ENCODE measurements around the gene GCK. TPM values are rescaled to one million over a fixed set of nuclear protein-coding genes. Genes with fewer than 3 reads are reported as not detected.

Gene GCK
- total RNA-seq, 1 experiment from 2014 or later = not detected

DNA sequence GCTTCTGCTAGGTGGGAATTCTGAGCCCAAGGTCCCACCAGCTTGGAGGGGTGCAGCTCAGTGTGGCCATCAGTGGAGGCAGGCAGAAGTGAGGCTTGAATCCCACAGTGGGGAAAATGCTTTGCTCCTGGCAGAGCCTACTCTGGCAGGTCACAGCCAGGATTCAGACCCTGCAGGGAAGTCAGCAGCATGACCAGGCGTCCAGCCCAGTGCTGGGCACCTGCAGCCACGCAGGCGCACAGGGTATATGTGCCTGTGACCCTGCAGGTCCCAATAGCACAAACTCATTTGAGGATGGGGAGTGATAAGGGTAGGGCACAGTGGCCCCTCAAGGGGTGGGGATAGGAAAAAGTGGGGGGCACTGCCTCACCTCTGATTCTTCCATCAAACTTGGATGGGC is 93.5 kb downstream of the GCK start:
- peaks cover 33% of the 10 kb centered on the region for H3K4me1 ChIP-seq
- no peaks in the 10 kb centered on the region for H3K36me3 ChIP-seq
- DNase-seq = no peak
- H3K27me3 ChIP-seq = no peaks in the 10 kb centered on the region
- no peaks in the 10 kb centered on the region for H3K9me3 ChIP-seq (replicated peaks)
- no peak overlapping the region for H3K27ac ChIP-seq
- no peak overlapping the region for H3K4me3 ChIP-seq

DNA sequence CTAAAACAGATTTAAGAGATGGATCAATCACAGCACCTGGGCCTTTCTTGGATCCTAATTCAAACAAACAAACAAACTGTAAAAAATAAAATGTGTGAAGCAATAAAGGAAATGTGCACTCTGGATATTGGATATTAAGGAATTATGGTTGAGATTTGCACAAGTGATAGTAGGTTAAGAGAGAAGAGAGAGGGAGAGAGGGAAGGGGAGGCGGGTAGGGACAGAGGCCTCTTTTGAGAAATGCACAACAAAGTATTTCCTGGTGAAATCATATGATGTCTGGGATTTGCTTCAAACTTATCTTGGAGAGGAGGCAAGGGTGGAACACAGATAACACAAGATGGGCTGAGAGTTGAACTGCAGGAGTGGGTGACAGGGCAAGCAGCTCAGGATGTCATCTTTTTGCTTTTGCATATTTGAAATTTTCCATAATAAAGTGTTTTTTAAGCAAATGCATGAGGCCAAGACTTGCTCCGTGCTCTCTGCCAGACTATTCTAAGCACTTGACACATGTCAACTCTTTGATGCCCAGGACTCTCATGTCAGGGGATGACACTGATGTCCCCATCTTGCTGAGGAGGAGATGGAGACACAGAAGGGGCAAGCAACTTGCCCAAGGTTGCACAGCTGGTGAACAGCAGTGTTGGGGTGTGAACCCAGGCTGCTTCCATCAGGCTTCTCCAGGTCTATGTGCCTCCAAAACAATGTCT is 94.2 kb downstream of the GCK start:
- Histone ChIP-seq H3K4me1 (peaks cover 28% of the 10 kb centered on the region), H3K9me3 (replicated peaks) (no peaks in the 10 kb centered on the region), H3K36me3 (no peaks in the 10 kb centered on the region), H3K4me3 (no peak overlapping the region), H3K27me3 (no peaks in the 10 kb centered on the region), H3K27ac (no peak overlapping the region)
- no peak for DNase-seq

DNA sequence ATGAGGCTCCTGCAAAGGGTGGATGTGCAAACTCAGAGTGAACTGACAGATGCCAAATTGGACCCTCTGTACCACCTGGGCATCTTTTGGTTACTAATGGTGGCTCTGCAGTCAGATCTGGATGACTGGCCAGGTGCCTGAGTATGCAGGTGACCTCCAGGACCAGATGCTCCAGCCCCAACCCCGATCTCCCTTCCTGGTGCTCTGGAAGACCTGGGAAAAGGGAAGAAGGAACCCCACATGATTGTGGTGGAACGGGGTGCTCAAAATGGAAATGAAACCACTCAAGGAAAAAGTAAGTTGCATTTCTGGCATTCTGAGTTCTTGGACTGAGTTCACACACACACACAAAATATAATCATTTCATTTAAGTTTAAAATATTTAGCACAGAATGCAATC is 94.9 kb downstream of the GCK start:
- Histone ChIP-seq H3K27ac (no peak overlapping the region), H3K27me3 (no peaks in the 10 kb centered on the region), H3K9me3 (replicated peaks) (no peaks in the 10 kb centered on the region), H3K4me3 (no peak overlapping the region), H3K36me3 (no peaks in the 10 kb centered on the region), H3K4me1 (peaks cover 21% of the 10 kb centered on the region)
- DNase-seq = no peak

Other genes starting within 250 kb of the GCK start
- not detected in 2 replicates for gene SPDYE1, start 191.5 kb downstream of the GCK start, total RNA-seq (2014; rRNA removed; shearing (Covaris generic))
- gene DBNL, start 144.7 kb downstream of the GCK start, total RNA-seq (2014; rRNA removed; shearing (Covaris generic)) = 51.9 and 54.4 TPM in 2 replicates
- gene PGAM2, start 123.9 kb downstream of the GCK start, total RNA-seq (2014; rRNA removed; shearing (Covaris generic)) = not detected in 2 replicates
- gene POLM, start 106.9 kb downstream of the GCK start, total RNA-seq (2014; rRNA removed; shearing (Covaris generic)) = 7.6 and 7.9 TPM in 2 replicates
- gene AEBP1, start 85.1 kb downstream of the GCK start, total RNA-seq (2014; rRNA removed; shearing (Covaris generic)) = 13.4 and 17.8 TPM in 2 replicates
- 149 and 162 TPM in 2 replicates for gene POLD2, start 65.9 kb downstream of the GCK start, total RNA-seq (2014; rRNA removed; shearing (Covaris generic))
- gene MYL7, start 48.1 kb downstream of the GCK start, total RNA-seq (2014; rRNA removed; shearing (Covaris generic)) = not detected in 2 replicates
- 98.6 and 101 TPM in 2 replicates for gene YKT6, start 11.5 kb upstream of the GCK start, total RNA-seq (2014; rRNA removed; shearing (Covaris generic))
- gene CAMK2B, start 136.2 kb upstream of the GCK start, total RNA-seq (2014; rRNA removed; shearing (Covaris generic)) = 0.84 and 2.4 TPM in 2 replicates

Data from SJCRH30 (cell line).